Astrocyte (in vitro differentiated cells and primary cell): ENCODE measurements around the gene CRB2.

Experiments used
- CTCF ChIP-seq: IDR thresholded peaks from 2 replicates; pipeline ENCODE4 v1.5.1; 2011; ENCODE audit warnings: low read depth, mild to moderate bottlenecking, inconsistent platforms, low read length, moderate library complexity; ENCODE audit not compliant: insufficient read depth
- EZH2 ChIP-seq: IDR thresholded peaks from 2 replicates; pipeline ENCODE4 v1.6.1; 2012; ENCODE audit warnings: mild to moderate bottlenecking, low read length, inconsistent platforms; ENCODE audit not compliant: insufficient read depth

- TF ChIP-seq CTCF (no peak), EZH2 (no peak)
Observed at GRCh38 chr9:123370108-123370507, 14.1 kb downstream of the CRB2 start.
